ENCODE data around the gene NLE1. TPM values are rescaled to one million over a fixed set of nuclear protein-coding genes. Genes with fewer than 3 reads are reported as not detected.

NLE1 gene
- total RNA-seq, 1 donor from 2014 or later = 4.2 TPM

DNA sequence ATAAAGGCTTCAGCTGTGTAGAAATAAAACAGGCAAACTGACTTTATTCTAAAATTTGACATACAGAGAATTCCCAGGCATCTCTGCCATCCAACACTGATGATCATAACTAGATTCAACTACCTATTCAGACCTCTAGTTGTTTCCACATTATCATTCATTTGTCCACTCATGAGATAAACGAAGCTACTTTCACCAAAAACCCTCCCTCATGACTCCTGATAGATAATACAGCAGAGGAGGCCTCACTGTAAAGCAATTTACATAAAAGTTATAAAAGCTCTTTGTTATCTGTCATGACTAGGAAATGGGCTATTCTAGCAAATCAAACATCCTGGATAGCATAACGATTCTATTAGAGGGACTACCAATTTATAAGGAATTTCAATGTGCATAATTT is 59.0 kb downstream of the NLE1 start:
- TF ChIP-seq, protein P1, sequence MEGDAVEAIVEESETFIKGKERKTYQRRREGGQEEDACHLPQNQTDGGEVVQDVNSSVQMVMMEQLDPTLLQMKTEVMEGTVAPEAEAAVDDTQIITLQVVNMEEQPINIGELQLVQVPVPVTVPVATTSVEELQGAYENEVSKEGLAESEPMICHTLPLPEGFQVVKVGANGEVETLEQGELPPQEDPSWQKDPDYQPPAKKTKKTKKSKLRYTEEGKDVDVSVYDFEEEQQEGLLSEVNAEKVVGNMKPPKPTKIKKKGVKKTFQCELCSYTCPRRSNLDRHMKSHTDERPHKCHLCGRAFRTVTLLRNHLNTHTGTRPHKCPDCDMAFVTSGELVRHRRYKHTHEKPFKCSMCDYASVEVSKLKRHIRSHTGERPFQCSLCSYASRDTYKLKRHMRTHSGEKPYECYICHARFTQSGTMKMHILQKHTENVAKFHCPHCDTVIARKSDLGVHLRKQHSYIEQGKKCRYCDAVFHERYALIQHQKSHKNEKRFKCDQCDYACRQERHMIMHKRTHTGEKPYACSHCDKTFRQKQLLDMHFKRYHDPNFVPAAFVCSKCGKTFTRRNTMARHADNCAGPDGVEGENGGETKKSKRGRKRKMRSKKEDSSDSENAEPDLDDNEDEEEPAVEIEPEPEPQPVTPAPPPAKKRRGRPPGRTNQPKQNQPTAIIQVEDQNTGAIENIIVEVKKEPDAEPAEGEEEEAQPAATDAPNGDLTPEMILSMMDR (IDR thresholded peaks at IDR 0.05; ENCODE audit: borderline replicate concordance) = no peak
- Histone ChIP-seq H3K4me1 (peaks cover 20% of the 10 kb centered on the region), H3K36me3 (no peaks in the 10 kb centered on the region), H3K27ac (replicated peaks) (no peak overlapping the region), H3K27me3 (ENCODE audit: low read depth) (no peaks in the 10 kb centered on the region), H3K4me3 (no peak overlapping the region), H3K9me3 (replicated peaks) (no peaks in the 10 kb centered on the region)
- intact Hi-C loops (cut with micrococcal nuclease) = no loop called here
- no peak for DNase-seq

DNA sequence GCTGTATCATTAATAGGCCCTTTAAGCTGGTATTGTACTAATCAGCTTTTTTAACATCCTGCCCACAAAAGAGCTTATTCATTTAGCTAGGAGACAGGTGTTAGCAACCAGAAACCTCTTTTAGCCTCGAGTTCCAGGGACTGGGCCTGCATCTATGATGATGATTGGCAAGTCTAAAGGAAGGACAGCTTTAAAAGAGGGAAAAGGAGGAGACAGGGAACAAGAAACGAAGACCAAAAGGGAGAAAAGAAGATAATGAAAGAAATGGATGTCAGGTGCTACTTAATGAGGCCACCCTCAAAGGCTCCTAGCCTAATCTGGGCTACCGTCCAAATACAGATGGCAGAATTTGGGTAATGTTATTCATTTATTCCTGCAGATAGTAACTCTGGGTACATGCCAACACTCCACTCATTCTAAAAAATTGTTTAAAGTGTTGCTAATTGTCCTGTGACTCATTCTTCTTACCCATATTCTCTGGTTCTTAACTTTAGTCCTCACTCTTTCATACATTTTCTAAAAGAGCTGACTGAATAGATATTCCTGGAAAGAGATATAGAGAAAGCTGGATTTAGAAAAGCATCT is 59.9 kb downstream of the NLE1 start:
- intact Hi-C loops (cut with micrococcal nuclease) = no loop called here

DNA sequence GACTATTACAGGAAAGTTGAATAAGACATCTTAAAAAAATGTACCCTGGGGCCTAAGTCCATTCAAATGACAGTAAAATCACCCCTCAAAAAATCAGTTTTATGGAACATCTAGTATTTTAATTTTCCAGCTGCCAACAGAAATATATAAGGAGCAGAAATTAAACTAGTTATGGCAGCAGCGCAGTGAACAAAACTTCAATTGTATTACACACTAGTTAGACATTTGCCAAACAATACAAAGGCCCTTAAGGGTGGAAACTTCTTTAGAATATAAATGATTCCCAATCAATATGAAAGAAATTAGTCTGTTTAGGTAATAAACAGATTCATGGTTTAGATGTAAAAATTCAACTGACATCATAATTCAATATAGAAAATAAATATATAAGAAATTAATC is 60.5 kb downstream of the NLE1 start:
- Histone ChIP-seq H3K27ac (replicated peaks) (no peak overlapping the region), H3K4me1 (peaks cover 12% of the 10 kb centered on the region), H3K36me3 (no peaks in the 10 kb centered on the region), H3K27me3 (ENCODE audit: low read depth) (no peaks in the 10 kb centered on the region), H3K4me3 (no peak overlapping the region), H3K9me3 (replicated peaks) (no peaks in the 10 kb centered on the region)
- TF ChIP-seq, protein P1 (IDR thresholded peaks at IDR 0.05; ENCODE audit: borderline replicate concordance) = no peak
- no peak for DNase-seq
- intact Hi-C loops (cut with micrococcal nuclease) = no loop called here

More for the DNA sequence above, 59.9 kb downstream of the NLE1 start:
- DNase-seq = no peak
- TF ChIP-seq, protein P1 (IDR thresholded peaks at IDR 0.05; ENCODE audit: borderline replicate concordance) = no peak
- peaks cover 12% of the 10 kb centered on the region for H3K4me1 ChIP-seq
- no peak overlapping the region for H3K27ac ChIP-seq (replicated peaks)
- no peaks in the 10 kb centered on the region for H3K27me3 ChIP-seq (ENCODE audit: low read depth)
- H3K36me3 ChIP-seq = no peaks in the 10 kb centered on the region
- H3K9me3 ChIP-seq (replicated peaks) = no peaks in the 10 kb centered on the region
- H3K4me3 ChIP-seq = no peak overlapping the region

DNA sequence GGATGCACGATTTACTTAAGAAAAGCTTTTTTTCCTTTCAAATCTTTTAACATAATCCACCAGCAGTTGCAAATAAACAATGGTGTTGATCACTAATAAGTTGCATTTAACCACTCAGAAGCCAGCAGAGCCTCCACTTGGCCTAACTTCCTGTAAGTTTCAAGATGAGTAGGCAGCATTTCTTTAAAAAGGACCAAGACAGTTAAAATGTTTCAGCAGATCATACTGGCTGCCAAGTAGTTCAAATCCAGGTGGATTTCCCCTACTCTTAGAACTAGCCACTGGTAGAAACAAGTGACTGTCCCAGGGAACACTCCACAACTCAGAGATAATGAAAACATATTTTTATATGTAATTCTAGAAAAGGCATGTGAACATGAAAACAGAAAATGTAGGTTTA is 61.6 kb downstream of the NLE1 start:
- Histone ChIP-seq H3K36me3 (no peaks in the 10 kb centered on the region), H3K4me3 (no peak overlapping the region), H3K9me3 (replicated peaks) (no peaks in the 10 kb centered on the region), H3K27ac (replicated peaks) (no peak overlapping the region), H3K4me1 (peaks cover 12% of the 10 kb centered on the region), H3K27me3 (ENCODE audit: low read depth) (no peaks in the 10 kb centered on the region)
- TF ChIP-seq, protein P1 (IDR thresholded peaks at IDR 0.05; ENCODE audit: borderline replicate concordance) = no peak
- no peak for DNase-seq
- intact Hi-C loops (cut with micrococcal nuclease) = no loop called here

DNA sequence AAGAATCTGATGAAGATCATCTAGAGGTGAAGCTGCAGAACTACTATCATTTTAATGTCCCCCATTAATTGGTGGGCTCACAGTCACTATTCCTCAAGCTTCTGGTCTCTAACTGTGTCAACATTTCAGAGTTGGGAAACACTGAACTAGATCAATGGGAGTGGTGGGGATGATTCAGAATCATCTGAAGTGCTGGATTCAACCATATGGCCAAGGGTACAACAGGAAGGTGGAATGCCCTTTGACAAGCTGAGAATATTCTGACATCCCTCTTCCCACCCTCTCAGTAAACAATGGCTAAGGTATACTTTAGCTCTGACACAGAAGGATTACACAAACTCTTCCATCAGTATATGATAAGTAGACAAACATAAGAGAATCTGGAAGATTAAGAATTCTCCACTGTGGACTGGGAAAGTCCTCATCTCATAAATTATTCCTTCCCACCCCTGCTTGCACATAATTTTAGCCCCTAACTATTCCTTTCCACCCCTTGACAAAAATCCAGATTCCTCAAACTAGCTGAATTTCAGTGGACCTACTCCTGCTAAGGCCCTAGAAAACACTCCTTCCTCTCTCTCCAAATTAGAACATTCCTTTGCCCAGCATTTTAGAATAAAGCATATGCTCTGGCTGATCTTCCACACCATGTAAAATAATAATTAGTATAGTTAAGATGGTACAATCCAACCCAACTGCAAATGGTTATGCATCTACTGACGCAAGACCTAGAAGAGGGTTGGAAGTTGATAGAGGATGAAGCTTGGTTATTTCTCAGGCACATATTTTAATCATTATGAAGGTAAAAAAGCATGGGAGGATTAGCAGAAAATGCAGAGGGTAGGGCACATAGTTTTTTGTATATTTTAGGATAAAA is 62.3 kb downstream of the NLE1 start:
- Histone ChIP-seq H3K9me3 (replicated peaks) (no peaks in the 10 kb centered on the region), H3K27ac (replicated peaks) (no peak overlapping the region), H3K36me3 (no peaks in the 10 kb centered on the region), H3K27me3 (ENCODE audit: low read depth) (no peaks in the 10 kb centered on the region), H3K4me3 (no peak overlapping the region), H3K4me1 (peaks cover 18% of the 10 kb centered on the region)
- intact Hi-C loops (cut with micrococcal nuclease) = no loop called here
- TF ChIP-seq, protein P1 (IDR thresholded peaks at IDR 0.05; ENCODE audit: borderline replicate concordance) = no peak
- no peak for DNase-seq

Other genes with a start within 250 kb of the NLE1 start
- 2.6 TPM for gene CCT6B, start 180.8 kb downstream of the NLE1 start, total RNA-seq
- gene ZNF830, start 180.8 kb downstream of the NLE1 start, total RNA-seq = 9.0 TPM
- gene LIG3, start 161.8 kb downstream of the NLE1 start, total RNA-seq = 16.5 TPM
- 10.1 TPM for gene RFFL, start 78.6 kb downstream of the NLE1 start, total RNA-seq
- gene RAD51D, start 22.4 kb downstream of the NLE1 start, total RNA-seq = 4.6 TPM
- gene FNDC8, start 20.7 kb downstream of the NLE1 start, total RNA-seq = not detected
- gene UNC45B, start 5.5 kb upstream of the NLE1 start, total RNA-seq = 205 TPM
- gene SLC35G3, start 52.1 kb upstream of the NLE1 start, total RNA-seq = not detected
- 8.6 TPM for gene SLFN5, start 100.8 kb upstream of the NLE1 start, total RNA-seq
- 15.1 TPM for gene SLFN11, start 231.3 kb upstream of the NLE1 start, total RNA-seq